T-helper 2 cell treated with Interferon-gamma antibody and Interleukin-4, amounts not matched to agents 100 ng/mL and 5 ng/mL, for 36 hours (primary cell): Measurements from ENCODE around the gene SAMD4A. TPM values are rescaled to one million over a fixed set of nuclear protein-coding genes. Genes with fewer than 3 reads are reported as not detected.

Source experiments
- intact Hi-C: fragments of 100-400 bp; cut with micrococcal nuclease; formaldehyde crosslinking; loops from one replicate; pipeline ENCODE4 v1.15.1; 2023
- total RNA-seq: library from RNA; stranded (reverse); gene quantifications from 2 replicates; pipeline ENCODE4 v1.2.3, GENCODE V29; 2022

The SAMD4A gene
- total RNA-seq, 1 donor from 2014 or later: 0.59 TPM

- intact Hi-C loops: loop anchor here (1.0 to 10.0 kb wide), 8 partner anchors 126 to 490 kb away; partner anchors contain the start of genes GCH1 and MAPK1IP1L
Observed at GRCh38 chr14:54564868-54565784, 1.8 kb upstream of the SAMD4A start.

GRCh38 chr14:54565785-54566409, 1.0 kb upstream of the SAMD4A start:
- intact Hi-C loops: loop anchor here (1.0 to 10.0 kb wide), 5 partner anchors 125 to 489 kb away; partner anchors contain the start of genes GCH1 and MAPK1IP1L

DNA sequence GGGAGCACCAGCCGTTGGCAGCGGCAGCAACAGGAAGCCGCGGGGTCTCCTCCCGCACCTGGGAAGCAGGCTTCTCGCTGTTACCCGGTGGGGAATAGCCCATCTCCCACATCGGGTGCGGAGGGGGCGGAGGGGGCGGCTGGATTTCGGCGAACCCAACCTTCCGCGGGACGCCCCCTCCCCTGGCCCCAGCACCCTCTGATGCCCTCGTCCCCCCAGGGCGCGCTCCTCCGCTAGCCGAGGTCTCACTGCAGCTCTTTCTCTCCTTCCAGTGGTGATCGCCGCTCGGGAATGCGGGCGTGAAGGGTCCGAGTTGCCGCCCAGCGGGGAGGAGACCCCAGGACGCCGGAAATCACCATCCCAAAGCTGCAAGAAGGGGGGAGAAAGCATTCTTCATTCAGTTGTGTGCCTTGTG, 303 bp downstream of the SAMD4A start:
- intact Hi-C loops: loop anchor here (1.0 to 10.0 kb wide), 6 partner anchors 60 to 488 kb away; partner anchors contain the start of genes CNIH1 and MAPK1IP1L

DNA sequence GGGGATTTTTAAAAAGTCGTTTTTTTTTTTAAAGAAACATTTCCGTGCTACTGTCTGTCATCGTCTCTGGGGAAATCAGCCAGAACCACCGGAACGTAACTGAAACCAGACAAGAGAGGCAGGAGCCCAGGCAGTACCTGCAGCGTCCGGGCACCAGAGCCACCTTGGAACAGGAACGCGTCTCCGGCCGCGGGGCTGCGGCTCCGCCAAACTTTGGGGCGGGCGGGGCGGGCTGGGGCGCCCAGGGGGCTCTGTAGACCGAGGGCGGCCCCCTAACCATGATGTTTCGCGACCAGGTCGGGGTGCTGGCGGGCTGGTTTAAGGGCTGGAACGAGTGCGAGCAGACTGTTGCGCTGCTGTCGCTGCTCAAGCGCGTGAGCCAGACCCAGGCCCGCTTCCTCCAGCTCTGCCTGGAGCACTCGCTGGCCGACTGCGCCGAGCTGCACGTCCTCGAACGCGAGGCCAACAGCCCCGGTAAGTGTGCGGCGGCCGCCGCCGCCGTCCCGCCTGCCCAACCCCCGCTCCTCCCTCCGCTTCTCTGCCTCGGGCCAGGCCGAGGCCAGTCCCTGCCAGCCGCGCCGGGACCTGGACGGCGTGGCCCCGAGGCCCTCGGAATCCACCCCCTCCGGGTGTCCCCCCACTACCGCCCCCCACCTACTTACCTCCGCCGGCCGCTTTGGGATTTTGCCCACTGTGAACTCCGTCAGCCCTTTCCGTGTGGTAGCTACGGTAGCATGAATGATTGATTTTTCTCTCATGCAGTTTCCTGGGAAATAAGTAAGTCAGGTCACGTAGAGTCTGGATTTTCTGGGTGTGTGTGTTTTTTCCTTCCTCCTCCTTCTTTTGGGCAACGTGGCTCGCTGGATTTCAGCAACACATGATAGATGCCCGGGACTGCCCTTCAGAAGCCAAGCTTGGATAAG, 972 bp downstream of the SAMD4A start:
- intact Hi-C loops: loop anchor here (1.0 to 10.0 kb wide), 6 partner anchors 59 to 487 kb away; partner anchors contain the start of genes CNIH1 and MAPK1IP1L

- intact Hi-C loops: loop anchor here (5.0 to 10.0 kb wide), 2 partner anchors 313 to 486 kb away; partner anchors contain the start of gene MAPK1IP1L
Observed at GRCh38 chr14:54568821-54569595, 2.1 kb downstream of the SAMD4A start.

DNA sequence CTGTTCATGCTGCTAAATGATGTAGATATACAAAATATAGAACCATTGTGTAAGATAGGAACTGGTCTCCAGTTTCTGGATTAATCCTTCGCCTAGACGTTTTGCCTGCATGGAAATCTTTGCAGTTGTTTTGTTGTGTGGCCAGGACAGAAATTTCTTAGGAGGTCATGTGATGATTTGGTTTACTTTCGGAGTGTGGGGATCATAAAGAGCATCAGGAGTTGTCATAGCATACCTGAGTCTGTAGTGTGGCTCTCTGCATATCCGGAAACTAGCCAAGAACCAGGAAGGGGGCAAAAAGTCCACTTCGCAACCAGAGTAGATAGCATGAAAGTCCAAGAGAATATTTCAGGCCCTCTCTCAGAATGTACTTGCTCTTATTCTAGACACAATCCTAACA, 3.1 kb downstream of the SAMD4A start:
- intact Hi-C loops: no loop called here

- intact Hi-C loops: no loop called here
Observed at GRCh38 chr14:54570631-54571415, 3.9 kb downstream of the SAMD4A start.

- intact Hi-C loops: no loop called here
Observed at GRCh38 chr14:54572316-54572715, 5.4 kb downstream of the SAMD4A start.

- intact Hi-C loops: no loop called here
Observed at GRCh38 chr14:54574528-54574927, 7.6 kb downstream of the SAMD4A start.

GRCh38 chr14:54577494-54577893, 10.6 kb downstream of the SAMD4A start:
- intact Hi-C loops: no loop called here

- intact Hi-C loops: no loop called here
Observed at GRCh38 chr14:54577977-54578376, 11.0 kb downstream of the SAMD4A start.

DNA sequence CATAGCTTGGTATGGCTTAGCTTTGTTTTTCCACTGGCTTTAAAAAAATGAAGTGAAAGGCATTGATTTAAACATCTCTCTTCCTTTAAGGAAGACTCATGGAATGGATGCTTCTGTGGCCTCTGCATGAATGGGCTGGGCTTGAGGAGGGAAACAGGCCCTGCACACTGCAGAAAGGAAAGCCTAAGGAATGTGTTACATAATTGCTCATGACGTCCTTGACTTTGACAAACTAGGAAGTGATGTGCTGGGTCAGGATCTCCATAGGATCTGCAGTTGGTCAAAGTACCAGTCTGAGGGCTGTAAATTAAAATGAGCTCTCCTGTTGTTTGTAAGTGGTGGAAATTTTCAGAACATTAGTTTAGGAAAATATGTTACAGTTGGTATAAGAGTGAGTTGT, 12.7 kb downstream of the SAMD4A start:
- intact Hi-C loops: no loop called here

DNA sequence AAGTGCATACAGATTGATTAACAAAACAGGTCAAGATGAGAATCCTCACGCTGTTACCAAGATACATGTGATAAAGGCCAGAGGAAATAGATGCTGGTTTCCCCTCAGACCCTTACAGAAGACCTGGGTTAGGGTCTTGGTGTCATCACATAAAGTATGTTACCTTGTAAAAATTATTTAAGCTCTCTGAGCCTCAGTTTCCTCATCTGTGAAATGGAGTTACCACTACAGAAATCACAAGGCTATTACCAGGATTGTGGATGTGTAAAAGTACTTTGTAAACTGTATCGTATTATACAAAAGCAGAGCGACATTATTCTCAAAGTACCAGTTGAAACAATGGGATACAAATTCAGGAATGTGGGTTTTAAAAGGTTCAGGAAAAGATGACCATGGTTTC, 14.0 kb downstream of the SAMD4A start:
- intact Hi-C loops: no loop called here

DNA sequence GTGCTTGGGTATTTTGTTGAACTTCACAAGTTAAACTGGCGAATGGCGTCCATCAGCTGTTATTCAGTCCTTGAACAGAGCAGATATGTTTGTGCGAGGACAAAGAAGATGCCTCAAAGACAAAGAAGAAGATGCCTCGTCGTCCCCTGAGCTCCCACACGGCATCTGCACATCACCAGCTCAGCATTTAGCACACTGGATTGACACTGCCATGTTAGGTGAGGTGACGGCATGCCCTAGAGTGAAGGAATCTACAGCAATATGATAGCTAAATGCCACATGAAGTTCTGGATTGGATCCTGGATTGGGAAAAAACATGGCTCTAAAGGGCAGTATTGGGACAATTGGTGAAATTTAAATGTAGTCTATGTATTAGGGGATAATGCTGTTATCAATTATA, 15.4 kb downstream of the SAMD4A start:
- intact Hi-C loops: no loop called here

- intact Hi-C loops: no loop called here
Observed at GRCh38 chr14:54584097-54584496, 17.2 kb downstream of the SAMD4A start.

- intact Hi-C loops: no loop called here
Observed at GRCh38 chr14:54585214-54585613, 18.3 kb downstream of the SAMD4A start.

- intact Hi-C loops: no loop called here
Observed at GRCh38 chr14:54589076-54589475, 22.1 kb downstream of the SAMD4A start.

DNA sequence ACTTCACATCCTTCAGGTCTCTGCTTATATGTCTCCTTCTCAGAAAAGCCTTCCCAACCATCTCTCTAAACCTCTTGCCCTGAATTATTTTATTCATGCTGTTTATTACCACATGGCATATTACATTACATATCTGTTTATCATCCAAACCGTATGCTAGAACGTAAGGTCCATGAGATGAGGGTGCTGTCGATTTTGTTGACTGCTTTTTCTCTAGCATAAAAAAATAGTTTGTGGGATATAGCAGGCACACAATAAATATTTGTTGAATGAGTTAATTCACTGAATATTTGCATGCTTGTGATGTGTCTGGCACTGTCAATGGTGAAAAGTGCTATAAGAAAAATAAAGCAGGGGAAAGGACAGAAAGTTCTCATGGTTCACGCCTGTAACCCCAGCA, 22.9 kb downstream of the SAMD4A start:
- intact Hi-C loops: no loop called here

GRCh38 chr14:54590481-54590880, 23.6 kb downstream of the SAMD4A start:
- intact Hi-C loops: no loop called here
